Testis (tissue), 3 donors: ENCODE results near the gene SMC5. TPM values are rescaled to one million over a fixed set of nuclear protein-coding genes. Genes with fewer than 3 reads are reported as not detected.
"Not testable (repeated sequence)": the region's sequence is repeated elsewhere in the genome, so short reads cannot be mapped to it uniquely, and the experiment has no call there.

Experiments
- DNase-seq: peaks from one replicate; pipeline ENCODE4 v3.0.0-alpha.2; 2019
- H3K27ac ChIP-seq, 2 donors: fragments of 200-600 bp; sonication (generic); one replicate each; pipeline ENCODE4 v1.5.1; 2019
- H3K27me3 ChIP-seq: fragments of 200-600 bp; sonication (generic); one replicate; pipeline ENCODE4 v1.5.1; 2019
- H3K36me3 ChIP-seq: fragments of 200-600 bp; sonication (generic); one replicate; pipeline ENCODE4 v1.5.1; 2017; ENCODE audit warnings: low read depth; ENCODE audit errors: missing control alignments
- H3K4me1 ChIP-seq: fragments of 200-600 bp; sonication (generic); one replicate; pipeline ENCODE4 v1.5.1; 2019
- H3K4me3 ChIP-seq, 2 donors: fragments of 200-600 bp; sonication (generic); one replicate each; pipeline ENCODE4 v1.5.1; 2017 to 2019
- H3K9me3 ChIP-seq: fragments of 200-600 bp; sonication (generic); one replicate; pipeline ENCODE4 v1.5.1; 2017
- POLR2A ChIP-seq: fragments of 450-650 bp; IDR thresholded peaks from one replicate; pipeline ENCODE4 v1.6.1; 2017; ENCODE audit warnings: antibody characterized with exemption, mild to moderate bottlenecking, moderate library complexity
- WGBS, 2 donors: methylation state at CpG; one replicate each; pipeline ENCODE4 v1.1.5; 2018; 5-methylcytosine and 5-hydroxymethylcytosine counted together
- intact Hi-C: fragments of 100-400 bp; cut with DNase I; formaldehyde crosslinking; loops from one replicate; pipeline ENCODE4 v1.15.1; 2023; ENCODE audit warnings: low total_unique reads
- polyA plus RNA-seq: library from polyadenylated mRNA; stranded (reverse); fragments of 350-450 nt; fragmentation: Illumina TruSeq; extraction: RNeasy Lipid Tissue Mini Kit (QIAGEN cat#74804); gene quantifications from one replicate; pipeline ENCODE4 v1.2.3, GENCODE V29; 2014; ENCODE audit warnings: low read depth, low replicate concordance; ENCODE audit not compliant: insufficient read depth
- total RNA-seq, 2 donors: library from RNA; depleted of rRNA; stranded (reverse); fragments of >200 nt; gene quantifications; one replicate each; pipeline ENCODE4 v1.2.3, GENCODE V29; 2016
- TF ChIP-seq, protein P1 (sequence below), 3 experiments: fragments of 450-650 bp in 2 of 3; fragments of 200-600 bp in 1 of 3; sonication (generic) in 1 of 3; IDR thresholded peaks; one replicate each; pipeline ENCODE4 v1.5.1; 2016 to 2019; ENCODE audit warnings: antibody characterized with exemption in 3 of 3, mild to moderate bottlenecking in 2 of 3, moderate library complexity in 1 of 3

Gene SMC5
- total and polyA plus RNA-seq, 3 donors from 2014 or later: 11.9 to 42.6 (median 39.0) TPM

DNA sequence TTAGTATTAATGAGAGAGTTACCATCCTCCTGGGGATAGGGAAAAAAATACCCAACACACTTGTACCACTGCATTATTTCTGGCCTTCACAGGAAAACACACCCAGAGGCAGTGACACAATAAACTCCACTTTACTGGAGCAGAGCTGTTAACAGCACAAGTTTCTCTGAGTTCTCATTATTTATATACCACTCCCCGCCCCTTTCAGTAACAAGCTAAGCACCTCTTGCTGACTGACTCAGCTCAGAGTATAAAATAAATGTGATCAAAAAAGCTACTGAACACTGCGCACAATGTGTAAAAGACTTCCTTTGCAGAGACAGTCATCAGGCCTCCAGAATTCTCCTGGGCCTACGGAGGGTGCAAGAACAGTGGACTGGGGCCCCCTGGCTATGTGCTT is 134.1 kb downstream of the SMC5 start:
- no peak for DNase-seq
- TF ChIP-seq, protein P1, sequence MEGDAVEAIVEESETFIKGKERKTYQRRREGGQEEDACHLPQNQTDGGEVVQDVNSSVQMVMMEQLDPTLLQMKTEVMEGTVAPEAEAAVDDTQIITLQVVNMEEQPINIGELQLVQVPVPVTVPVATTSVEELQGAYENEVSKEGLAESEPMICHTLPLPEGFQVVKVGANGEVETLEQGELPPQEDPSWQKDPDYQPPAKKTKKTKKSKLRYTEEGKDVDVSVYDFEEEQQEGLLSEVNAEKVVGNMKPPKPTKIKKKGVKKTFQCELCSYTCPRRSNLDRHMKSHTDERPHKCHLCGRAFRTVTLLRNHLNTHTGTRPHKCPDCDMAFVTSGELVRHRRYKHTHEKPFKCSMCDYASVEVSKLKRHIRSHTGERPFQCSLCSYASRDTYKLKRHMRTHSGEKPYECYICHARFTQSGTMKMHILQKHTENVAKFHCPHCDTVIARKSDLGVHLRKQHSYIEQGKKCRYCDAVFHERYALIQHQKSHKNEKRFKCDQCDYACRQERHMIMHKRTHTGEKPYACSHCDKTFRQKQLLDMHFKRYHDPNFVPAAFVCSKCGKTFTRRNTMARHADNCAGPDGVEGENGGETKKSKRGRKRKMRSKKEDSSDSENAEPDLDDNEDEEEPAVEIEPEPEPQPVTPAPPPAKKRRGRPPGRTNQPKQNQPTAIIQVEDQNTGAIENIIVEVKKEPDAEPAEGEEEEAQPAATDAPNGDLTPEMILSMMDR (IDR thresholded peaks at IDR 0.05): no peak
- TF ChIP-seq POLR2A: no peak
- H3K9me3 ChIP-seq: no peaks in the 10 kb centered on the region
- H3K27me3 ChIP-seq: no peaks in the 10 kb centered on the region
- 81 to 89% methylated on average over 3 of the region's 3 CpGs for WGBS, 2 donors
- H3K4me1 ChIP-seq: peaks cover 12% of the 10 kb centered on the region
- no peak overlapping the region for H3K4me3 ChIP-seq
- no peaks in the 10 kb centered on the region for H3K36me3 ChIP-seq
- H3K27ac ChIP-seq: no peak overlapping the region
- intact Hi-C loops: no loop called here

DNA sequence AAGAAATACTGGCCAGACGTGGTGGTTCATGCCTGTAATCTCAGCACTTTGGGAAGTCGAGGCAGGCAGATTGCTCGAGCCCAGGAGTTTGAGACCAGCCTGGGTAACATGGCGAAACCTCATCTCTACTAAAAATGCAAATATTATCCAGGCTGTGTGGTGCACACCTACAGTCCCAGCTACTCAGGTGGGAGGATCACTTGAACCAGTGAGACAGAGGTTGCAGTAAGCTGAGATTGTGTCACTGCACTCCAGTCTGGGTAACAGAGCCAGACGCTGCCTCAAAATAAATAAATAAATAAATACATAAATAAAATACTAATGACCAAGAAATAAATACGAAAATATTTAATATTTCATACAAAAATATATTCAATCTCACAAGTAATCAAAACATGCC is 136.9 kb downstream of the SMC5 start:
- intact Hi-C loops: no loop called here
- Histone ChIP-seq H3K9me3 (no peaks in the 10 kb centered on the region), H3K27ac (no peak overlapping the region), H3K4me3 (no peak overlapping the region), H3K27me3 (no peaks in the 10 kb centered on the region), H3K4me1 (peaks cover 30% of the 10 kb centered on the region), H3K36me3 (no peaks in the 10 kb centered on the region)
- WGBS, 2 donors: 85 to 89% methylated on average over 6 of the region's 6 CpGs
- TF ChIP-seq, protein P1 (IDR thresholded peaks at IDR 0.05): no peak
- DNase-seq: no peak

DNA sequence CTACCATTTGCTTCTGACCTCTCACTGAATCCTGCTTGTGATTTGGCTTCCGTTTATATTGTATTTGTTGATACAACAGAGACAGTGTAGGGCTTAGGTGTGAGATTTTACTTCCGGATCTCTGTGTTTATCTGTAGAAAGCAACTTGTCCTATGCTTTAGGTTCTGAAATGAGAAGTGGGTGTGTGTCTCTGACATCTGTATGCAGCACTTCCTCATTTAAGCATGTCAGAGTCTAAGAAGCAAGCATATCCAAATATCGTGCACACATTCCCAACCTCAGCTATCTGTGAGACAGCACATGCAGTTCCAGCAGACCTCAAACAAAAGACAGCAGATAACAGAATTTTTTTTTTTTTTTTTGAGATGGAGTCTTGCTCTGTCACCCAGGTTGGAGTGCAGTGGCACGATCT is 139.4 kb downstream of the SMC5 start:
- Histone ChIP-seq H3K9me3 (no peaks in the 10 kb centered on the region), H3K36me3 (no peaks in the 10 kb centered on the region), H3K4me1 (peaks cover 34% of the 10 kb centered on the region), H3K27ac (peak overlapping the region in 1 of 2 donors; percentile 44), H3K27me3 (no peaks in the 10 kb centered on the region), H3K4me3 (no peak overlapping the region)
- WGBS, 2 donors: 22 to 31% methylated on average over 4 of the region's 4 CpGs
- intact Hi-C loops: no loop called here
- TF ChIP-seq POLR2A: no peak
- TF ChIP-seq, protein P1 (IDR thresholded peaks at IDR 0.05): no peak
- peak; percentile 42 for DNase-seq

DNA sequence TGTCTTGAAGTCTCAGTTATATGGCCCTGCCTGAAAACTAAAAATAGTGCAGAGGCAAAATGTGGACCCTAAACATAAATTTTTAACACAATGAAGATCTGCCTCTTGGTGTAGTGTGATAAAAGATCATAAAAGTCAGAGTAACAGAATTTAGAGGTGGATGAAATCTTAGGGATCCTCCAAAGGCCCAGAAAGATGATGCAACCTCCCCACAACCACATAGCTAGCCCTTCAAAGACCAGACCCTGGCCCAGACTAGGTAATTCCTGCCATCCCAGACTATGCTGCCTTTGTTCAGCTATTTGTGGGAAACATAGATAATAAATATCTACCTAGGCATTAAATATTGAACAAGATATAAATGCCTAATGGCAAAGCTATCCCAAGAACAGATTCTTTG is 140.4 kb downstream of the SMC5 start:
- no peak overlapping the region for H3K4me3 ChIP-seq
- no peak for DNase-seq
- H3K27me3 ChIP-seq: no peaks in the 10 kb centered on the region
- no peak for TF ChIP-seq POLR2A
- TF ChIP-seq, protein P1 (IDR thresholded peaks at IDR 0.05): no peak
- peaks cover 43% of the 10 kb centered on the region for H3K4me1 ChIP-seq
- H3K36me3 ChIP-seq: no peaks in the 10 kb centered on the region
- intact Hi-C loops: no loop called here
- no peaks in the 10 kb centered on the region for H3K9me3 ChIP-seq
- H3K27ac ChIP-seq: peak overlapping the region in 1 of 2 donors; percentile 44

DNA sequence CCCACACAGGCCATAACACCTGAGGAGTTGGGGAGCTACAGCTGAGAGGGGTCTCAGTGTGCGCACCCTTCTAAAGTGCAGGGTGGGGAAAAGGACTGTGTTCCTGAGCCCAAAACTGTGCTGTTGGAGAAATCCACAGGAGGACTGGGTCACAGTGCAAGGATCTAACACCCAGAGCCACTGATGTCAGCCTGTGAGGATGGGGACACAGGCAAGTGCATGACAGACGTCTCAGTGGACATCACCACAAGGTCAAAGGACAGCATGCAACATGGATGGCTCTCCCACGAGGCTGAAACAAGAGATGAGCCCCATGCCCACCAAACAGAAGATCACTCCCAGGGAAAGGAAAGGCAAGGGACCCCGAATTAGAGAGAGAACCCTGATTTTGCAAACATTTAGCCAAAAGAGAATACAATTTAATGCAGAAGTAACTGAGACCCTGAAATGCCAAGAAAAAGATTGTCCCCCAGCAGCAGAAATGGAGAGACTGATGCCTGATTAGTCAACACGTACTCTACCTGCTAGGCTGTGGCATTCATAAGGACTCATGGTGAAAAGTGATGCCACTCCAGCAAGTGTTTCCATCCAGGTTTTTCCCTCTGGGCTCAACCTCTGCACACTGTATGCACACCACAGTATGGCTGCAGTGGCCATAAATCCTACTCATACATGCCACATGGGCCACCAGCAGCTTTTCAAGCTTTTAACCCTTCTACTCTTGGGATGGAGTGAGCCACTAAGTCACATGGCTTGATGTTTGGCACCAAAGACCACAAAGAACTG is 141.5 kb downstream of the SMC5 start:
- no peaks in the 10 kb centered on the region for H3K27me3 ChIP-seq
- no peaks in the 10 kb centered on the region for H3K9me3 ChIP-seq
- no peaks in the 10 kb centered on the region for H3K36me3 ChIP-seq
- no peak overlapping the region for H3K4me3 ChIP-seq
- H3K4me1 ChIP-seq: peaks cover 53% of the 10 kb centered on the region
- H3K27ac ChIP-seq: no peak overlapping the region
- WGBS, 2 donors: 68 to 89% methylated on average over 4 to 5 of the region's 5 CpGs
- TF ChIP-seq, protein P1 (IDR thresholded peaks at IDR 0.05): no peak
- TF ChIP-seq POLR2A: no peak
- no peak for DNase-seq
- intact Hi-C loops: no loop called here

DNA sequence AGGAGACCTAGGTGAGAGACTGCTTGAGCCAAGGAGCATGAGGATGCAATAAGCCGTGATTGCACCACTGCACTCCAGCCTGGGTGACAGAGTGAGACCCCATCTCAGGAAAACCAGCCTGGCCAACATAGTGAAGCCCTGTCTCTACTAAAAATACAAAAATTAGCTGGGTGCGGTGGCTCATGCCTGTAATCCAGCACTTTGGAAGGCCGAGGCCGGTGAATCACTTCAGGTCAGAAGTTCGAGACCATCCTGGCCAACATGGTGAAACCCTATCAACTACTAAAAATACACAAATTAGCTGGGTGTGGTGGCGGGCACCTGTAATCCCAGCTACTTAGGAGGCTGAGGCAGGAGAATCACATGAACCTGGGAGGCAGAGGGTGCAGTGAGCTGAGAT is 142.5 kb downstream of the SMC5 start:
- H3K27ac ChIP-seq, DNase-seq, intact Hi-C loops, H3K4me3 ChIP-seq, H3K27me3 ChIP-seq, H3K36me3 ChIP-seq, H3K9me3 ChIP-seq: not testable (repeated sequence)
- H3K4me1 ChIP-seq: peaks cover 60% of the 10 kb centered on the region
- 86 to 93% methylated on average over 6 of the region's 6 CpGs for WGBS, 2 donors
